H9 (cell line): ENCODE results near the gene ANK3. TPM values are rescaled to one million over a fixed set of nuclear protein-coding genes. Genes with fewer than 3 reads are reported as not detected.

Experiments used
- DNase-seq: peaks from one replicate; pipeline ENCODE4 v3.0.0-alpha.2; 2017
- H2AFZ ChIP-seq: one replicate; pipeline ENCODE4 v1.6.1; 2013; ENCODE audit warnings: mild to moderate bottlenecking, low read length, control low read depth, moderate library complexity
- H2AK5ac ChIP-seq: 2 replicates; pipeline ENCODE4 v1.6.1; 2013; ENCODE audit warnings: low read length, control low read depth, mixed read lengths; ENCODE audit not compliant: insufficient read length
- H2BK120ac ChIP-seq: one replicate; pipeline ENCODE4 v1.6.1; 2013; ENCODE audit warnings: low read depth, mild to moderate bottlenecking, low read length, control low read depth, inconsistent platforms; ENCODE audit not compliant: poor library complexity, severe bottlenecking
- H2BK12ac ChIP-seq: 2 replicates; pipeline ENCODE4 v1.6.1; 2013; ENCODE audit warnings: low read length, control low read depth, mixed read lengths, low read depth; ENCODE audit not compliant: insufficient read length
- H2BK15ac ChIP-seq: 2 replicates; pipeline ENCODE4 v1.6.1; 2013; ENCODE audit warnings: low read depth, low read length, control low read depth
- H2BK20ac ChIP-seq: one replicate; pipeline ENCODE4 v1.6.1; 2013; ENCODE audit warnings: low read depth, mild to moderate bottlenecking, low read length, control low read depth, inconsistent platforms; ENCODE audit not compliant: poor library complexity, severe bottlenecking
- H2BK5ac ChIP-seq: 2 replicates; pipeline ENCODE4 v1.6.1; 2013; ENCODE audit warnings: low read length, control low read depth, mixed read lengths; ENCODE audit not compliant: insufficient read length
- H3K14ac ChIP-seq: 2 replicates; pipeline ENCODE4 v1.6.1; 2013; ENCODE audit warnings: low read length, control low read depth; ENCODE audit not compliant: insufficient read depth
- H3K18ac ChIP-seq: 2 replicates; pipeline ENCODE4 v1.6.1; 2013; ENCODE audit warnings: low read depth, mild to moderate bottlenecking, mixed read lengths, low read length, control low read depth; ENCODE audit not compliant: insufficient read length
- H3K23ac ChIP-seq: 2 replicates; pipeline ENCODE4 v1.6.1; 2013; ENCODE audit warnings: low read length, control low read depth, mixed read lengths, low read depth; ENCODE audit not compliant: insufficient read length
- H3K23me2 ChIP-seq: 2 replicates; pipeline ENCODE4 v1.6.1; 2013; ENCODE audit warnings: low read depth, mild to moderate bottlenecking, mixed read lengths, low read length, control low read depth; ENCODE audit not compliant: insufficient read length, poor library complexity, severe bottlenecking
- H3K27ac ChIP-seq: 2 replicates; pipeline ENCODE4 v1.5.1; 2013; ENCODE audit warnings: low read length, control low read depth, mixed read lengths, low read depth; ENCODE audit not compliant: insufficient read length
- H3K27me3 ChIP-seq: 2 replicates; pipeline ENCODE4 v1.6.1; 2013; ENCODE audit warnings: low read length, control low read depth, inconsistent platforms; ENCODE audit not compliant: insufficient read depth
- H3K4ac ChIP-seq: 2 replicates; pipeline ENCODE4 v1.6.1; 2013; ENCODE audit warnings: low read depth, mild to moderate bottlenecking, control low read depth, inconsistent platforms, low read length, moderate library complexity
- H3K4me1 ChIP-seq: 2 replicates; pipeline ENCODE4 v1.6.1; 2013; ENCODE audit warnings: low read length, control low read depth, inconsistent platforms; ENCODE audit not compliant: insufficient read depth
- H3K4me2 ChIP-seq: 2 replicates; pipeline ENCODE4 v1.6.1; 2013; ENCODE audit warnings: low read length, control low read depth, mixed read lengths; ENCODE audit not compliant: insufficient read length, insufficient read depth
- H3K56ac ChIP-seq: 2 replicates; pipeline ENCODE4 v1.6.1; 2013; ENCODE audit warnings: low read depth, mild to moderate bottlenecking, mixed read lengths, low read length, control low read depth; ENCODE audit not compliant: insufficient read length
- H3K79me1 ChIP-seq: 2 replicates; pipeline ENCODE4 v1.6.1; 2013; ENCODE audit warnings: low read depth, mild to moderate bottlenecking, moderate library complexity, low read length, control low read depth, inconsistent platforms; ENCODE audit not compliant: insufficient read depth, poor library complexity, severe bottlenecking
- H3K79me2 ChIP-seq: 2 replicates; pipeline ENCODE4 v1.6.1; 2013; ENCODE audit warnings: low read length, control low read depth, inconsistent platforms; ENCODE audit not compliant: insufficient read depth
- H3K9ac ChIP-seq: 2 replicates; pipeline ENCODE4 v1.6.1; 2013; ENCODE audit warnings: low read length, control low read depth, mixed read lengths; ENCODE audit not compliant: insufficient read length; ENCODE audit errors: extremely low read depth
- H3K9me3 ChIP-seq: one replicate; pipeline ENCODE4 v1.6.1; 2013; ENCODE audit warnings: low read depth, low read length, inconsistent platforms; ENCODE audit not compliant: control insufficient read depth
- H3T11ph ChIP-seq: one replicate; pipeline ENCODE4 v1.6.1; 2013; ENCODE audit warnings: mild to moderate bottlenecking, low read length, control low read depth, inconsistent platforms
- H4K20me1 ChIP-seq: one replicate; pipeline ENCODE4 v1.6.1; 2013; ENCODE audit not compliant: control insufficient read depth, insufficient read length, insufficient read depth
- H4K5ac ChIP-seq: 2 replicates; pipeline ENCODE4 v1.6.1; 2013; ENCODE audit warnings: low read depth, mild to moderate bottlenecking, mixed read lengths, low read length, control low read depth; ENCODE audit not compliant: insufficient read length
- H4K8ac ChIP-seq: replicated peaks from 2 replicates; pipeline ENCODE4 v1.6.1; 2013; ENCODE audit warnings: low read length, control low read depth, mixed read lengths, low read depth; ENCODE audit not compliant: insufficient read length
- H4K91ac ChIP-seq: 2 replicates; pipeline ENCODE4 v1.6.1; 2013; ENCODE audit warnings: low read depth, mild to moderate bottlenecking, moderate library complexity, mixed read lengths, low read length, control low read depth; ENCODE audit not compliant: insufficient read length
- H3K27ac Mint-ChIP-seq, 3 experiments: 2 replicates in 2 of 3; 3 replicates in 1 of 3; pipeline ENCODE4 v1.8.0; 2020 to 2021; ENCODE audit warnings: mixed read lengths in 3 of 3, mild to moderate bottlenecking in 1 of 3, moderate library complexity in 1 of 3
- H3K27me3 Mint-ChIP-seq: 2 replicates; pipeline ENCODE4 v1.8.0; 2021; ENCODE audit warnings: low read depth, mild to moderate bottlenecking, moderate library complexity, mixed read lengths
- H3K36me3 Mint-ChIP-seq, 3 experiments: 2 replicates in 2 of 3; 3 replicates in 1 of 3; pipeline ENCODE4 v1.8.0; 2020 to 2021; ENCODE audit warnings: low read depth in 3 of 3, mixed read lengths in 3 of 3; ENCODE audit not compliant: insufficient read depth in 1 of 3
- H3K4me1 Mint-ChIP-seq, 2 experiments: 2 replicates each; pipeline ENCODE4 v1.8.0; 2020; ENCODE audit warnings: mixed read lengths in 2 of 2
- H3K4me3 Mint-ChIP-seq, 2 experiments: 2 replicates in 1 of 2; 3 replicates in 1 of 2; pipeline ENCODE4 v1.8.0; 2020 to 2021; ENCODE audit warnings: mild to moderate bottlenecking in 2 of 2, mixed read lengths in 2 of 2, moderate library complexity in 1 of 2
- H3K9me3 Mint-ChIP-seq, 2 experiments: 2 replicates in 1 of 2; 3 replicates in 1 of 2; pipeline ENCODE4 v1.8.0; 2020; ENCODE audit warnings: mild to moderate bottlenecking in 2 of 2, mixed read lengths in 2 of 2, moderate library complexity in 1 of 2
- CTCF ChIP-seq: fragments of 200-600 bp; sonication (generic); conservative IDR thresholded peaks from 3 replicates; pipeline ENCODE4 v1.8.0; 2021; ENCODE audit warnings: antibody characterized with exemption, mild to moderate bottlenecking
- WGBS: extraction: QIAGEN DNeasy Blood & Tissue Kit; methylation state at CpG from one replicate; pipeline ENCODE4 v1.1.7; 2013; ENCODE audit warnings: missing lambda C conversion rate, low lambda C conversion rate, mixed read lengths; ENCODE audit not compliant: insufficient read length; ENCODE audit errors: extremely low coverage; 5-methylcytosine and 5-hydroxymethylcytosine counted together
- total RNA-seq: library from RNA; stranded (reverse); gene quantifications from 2 replicates; pipeline ENCODE4 v1.2.1, GENCODE V29; 2021

ANK3 gene
- total RNA-seq, 1 experiment from 2014 or later: 59.6 TPM

GRCh38 chr10:60433684-60434083 is 44.0 kb upstream of the ANK3 start:
- no peaks in the 10 kb centered on the region for H3K79me1 ChIP-seq
- H3K9ac ChIP-seq: no peak overlapping the region
- H3K4me1 ChIP-seq: no peaks in the 10 kb centered on the region
- no peak overlapping the region; a peak in 1 of 7 replicates for H3K27ac Mint-ChIP-seq
- DNase-seq: no peak
- H2BK20ac ChIP-seq: no peak overlapping the region
- no peaks in the 10 kb centered on the region for H4K20me1 ChIP-seq
- H4K5ac ChIP-seq: no peak overlapping the region
- TF ChIP-seq CTCF: no peak
- no peak overlapping the region for H3K27ac ChIP-seq
- no peak overlapping the region; a peak in 1 of 5 replicates for H3K4me3 Mint-ChIP-seq
- H3K56ac ChIP-seq: no peak overlapping the region
- no peaks in the 10 kb centered on the region for H3K23me2 ChIP-seq
- no peak overlapping the region for H3K4ac ChIP-seq
- peaks cover 7 to 11% of the 10 kb centered on the region in 2 experiments for H3K4me1 Mint-ChIP-seq
- no CpG with 5 or more reads among the region's 3 CpGs for WGBS
- no peak overlapping the region for H4K8ac ChIP-seq
- H2AFZ ChIP-seq: no peak overlapping the region
- H3K79me2 ChIP-seq: no peaks in the 10 kb centered on the region
- H2AK5ac ChIP-seq: no peak overlapping the region
- no peaks in the 10 kb centered on the region for H3K27me3 ChIP-seq
- no peak overlapping the region for H2BK5ac ChIP-seq
- H2BK15ac ChIP-seq: no peak overlapping the region
- H3K36me3 Mint-ChIP-seq: no peaks in the 10 kb centered on the region
- no peak overlapping the region for H2BK12ac ChIP-seq
- no peak overlapping the region for H3T11ph ChIP-seq
- H3K18ac ChIP-seq: no peak overlapping the region
- H3K9me3 Mint-ChIP-seq: no peaks in the 10 kb centered on the region
- no peak overlapping the region for H4K91ac ChIP-seq
- H3K4me2 ChIP-seq: no peak overlapping the region
- no peak overlapping the region for H3K14ac ChIP-seq
- no peak overlapping the region for H3K23ac ChIP-seq
- H3K9me3 ChIP-seq: no peaks in the 10 kb centered on the region
- no peaks in the 10 kb centered on the region for H3K27me3 Mint-ChIP-seq
- H2BK120ac ChIP-seq: no peak overlapping the region
